Sigmoid colon (tissue), 4 donors: ENCODE data around the gene CEP63.

ENCODE experiments used
- CTCF ChIP-seq, 4 experiments: fragments of 450-650 bp in 3 of 4; fragments of 200-600 bp in 1 of 4; IDR thresholded peaks; one replicate each; pipeline ENCODE4 v1.5.1; 2016 to 2019; ENCODE audit warnings: antibody characterized with exemption in 4 of 4, mild to moderate bottlenecking in 3 of 4, moderate library complexity in 2 of 4
- EP300 ChIP-seq, 4 donors: sonication (generic); formaldehyde crosslinking; IDR thresholded peaks; one replicate each; pipeline ENCODE4 v1.6.1; 2017; ENCODE audit warnings: antibody characterized with exemption in 4 of 4
- POLR2A ChIP-seq, 2 donors: fragments of 450-650 bp; IDR thresholded peaks; one replicate each; pipeline ENCODE4 v1.6.1; 2016; ENCODE audit warnings: antibody characterized with exemption in 2 of 2, mild to moderate bottlenecking in 2 of 2, moderate library complexity in 2 of 2
- POLR2AphosphoS5 ChIP-seq, 4 donors: sonication (generic); formaldehyde crosslinking; IDR thresholded peaks; one replicate each; pipeline ENCODE4 v1.6.1; 2017; ENCODE audit warnings: antibody characterized with exemption in 4 of 4

DNA sequence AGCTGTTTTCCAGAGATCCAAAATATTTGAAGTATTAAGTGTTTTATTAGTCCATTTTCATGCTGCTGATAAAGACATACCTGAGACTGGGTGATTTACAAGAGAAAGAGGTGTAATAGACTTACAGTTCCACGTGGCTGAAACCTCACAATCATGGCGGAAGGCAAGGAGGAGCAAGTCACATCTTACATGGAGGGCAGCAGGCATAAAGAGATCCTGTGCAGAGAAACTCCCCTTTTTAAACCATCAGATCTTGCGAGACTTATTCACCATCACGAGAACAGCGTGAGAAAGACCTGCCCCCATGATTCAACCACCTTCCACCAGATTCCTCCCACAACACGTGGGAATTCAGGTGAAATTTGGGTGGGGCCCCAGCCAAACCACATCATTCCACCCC lies 82.9 kb downstream of the CEP63 start:
- no peak for TF ChIP-seq CTCF (IDR thresholded peaks at IDR 0.05)
- no peak for TF ChIP-seq POLR2AphosphoS5 (IDR thresholded peaks at IDR 0.05)
- TF ChIP-seq EP300 (IDR thresholded peaks at IDR 0.05) = no peak
- no peak for TF ChIP-seq POLR2A (IDR thresholded peaks at IDR 0.05)
